ENCODE data around the gene IL1RAPL2.

IL1RAPL2 gene

DNA sequence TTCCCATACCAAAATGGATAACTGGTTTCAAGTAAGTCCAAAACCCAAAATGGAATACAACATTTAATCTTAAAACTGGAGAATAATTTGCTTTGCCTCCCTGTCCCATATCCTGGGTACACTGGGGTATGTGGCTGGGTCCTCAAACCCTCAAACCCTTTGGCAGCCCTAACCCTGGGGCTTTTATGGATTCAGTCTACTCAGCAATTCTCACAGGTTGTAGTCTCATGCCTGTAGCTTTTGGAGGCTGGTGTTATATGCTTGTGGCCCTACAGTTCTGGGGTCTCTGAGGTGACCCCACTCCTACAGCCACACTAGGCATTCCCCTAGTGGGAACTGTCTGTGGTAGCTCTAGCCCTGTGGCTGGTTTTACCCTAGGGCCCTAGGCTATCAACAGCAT lies 1145.8 kb downstream of the IL1RAPL2 start:
- no peak for TF ChIP-seq CTCF (IDR thresholded peaks at IDR 0.05; ENCODE audit: unreplicated experiment in 3 of 3)
- no peaks in the 10 kb centered on the region for H3K36me3 Mint-ChIP-seq (ENCODE audit: low read depth)
- no peak overlapping the region for H3K27ac Mint-ChIP-seq
- H3K9me3 Mint-ChIP-seq, result peaks cover 12% of the 10 kb centered on the region
- H3K4me3 Mint-ChIP-seq, result no peak overlapping the region
- no peaks in the 10 kb centered on the region for H3K27me3 Mint-ChIP-seq (ENCODE audit: low read depth)
- H3K4me1 Mint-ChIP-seq, result no peaks in the 10 kb centered on the region

DNA sequence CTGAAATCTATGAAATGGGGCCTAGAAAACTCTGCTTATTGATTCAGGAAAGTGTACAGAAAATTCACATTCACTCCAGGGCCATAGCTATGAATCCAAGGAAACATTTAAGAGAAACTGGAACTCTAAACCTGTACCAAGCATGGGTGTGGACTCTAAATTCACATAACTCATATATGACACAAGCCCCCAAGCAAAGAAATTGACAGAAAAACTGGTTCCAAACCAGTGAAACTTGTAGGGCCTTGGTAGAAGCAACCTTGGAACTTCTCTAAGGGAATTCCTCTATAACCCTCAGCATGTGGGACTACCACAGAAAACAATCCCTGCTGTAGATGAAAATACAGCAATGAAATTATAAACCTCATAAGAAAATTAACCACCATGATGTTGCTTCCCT lies 1149.7 kb downstream of the IL1RAPL2 start:
- TF ChIP-seq CTCF (IDR thresholded peaks at IDR 0.05; ENCODE audit: unreplicated experiment in 3 of 3), result no peak
- H3K4me3 Mint-ChIP-seq, result no peak overlapping the region
- H3K36me3 Mint-ChIP-seq (ENCODE audit: low read depth), result no peaks in the 10 kb centered on the region
- no peaks in the 10 kb centered on the region for H3K27me3 Mint-ChIP-seq (ENCODE audit: low read depth)
- peaks cover 12% of the 10 kb centered on the region for H3K9me3 Mint-ChIP-seq
- H3K27ac Mint-ChIP-seq, result no peak overlapping the region
- no peaks in the 10 kb centered on the region for H3K4me1 Mint-ChIP-seq

DNA sequence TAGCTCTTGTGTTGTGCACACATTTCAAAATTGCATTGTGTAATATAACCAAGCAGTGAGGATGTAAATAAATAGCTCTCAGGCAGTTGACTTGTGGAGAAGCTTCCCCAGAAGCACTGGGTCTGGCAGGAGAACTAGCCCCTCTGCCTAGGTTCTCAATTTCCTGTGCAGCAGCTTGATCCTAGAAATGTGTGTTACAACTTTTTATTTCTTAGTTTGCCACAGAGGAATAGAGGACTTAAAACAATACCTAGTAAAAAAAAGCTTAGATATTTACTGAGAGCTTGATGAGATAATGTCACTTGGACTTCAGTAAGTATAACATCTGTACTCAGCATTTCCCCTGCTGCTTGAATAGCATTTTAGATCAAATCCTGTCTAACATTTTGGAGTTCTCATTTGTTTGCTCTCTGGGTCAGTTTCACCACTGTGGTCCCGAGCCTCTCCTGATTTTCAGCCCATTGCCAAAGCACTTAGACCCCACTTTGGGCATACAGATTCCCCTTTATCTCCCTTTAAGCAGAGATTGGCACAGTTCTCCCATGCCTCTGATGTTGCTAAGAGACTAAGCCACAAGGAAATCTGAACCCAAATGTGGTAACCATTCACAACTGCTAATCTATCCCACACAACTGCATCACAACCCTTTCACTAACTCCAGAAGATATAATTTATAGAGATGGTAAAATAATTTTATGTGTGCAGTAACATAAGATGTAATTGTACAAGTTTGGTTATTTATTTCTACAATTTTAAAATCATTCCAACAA lies 1158.2 kb downstream of the IL1RAPL2 start:
- no peak for TF ChIP-seq CTCF (IDR thresholded peaks at IDR 0.05; ENCODE audit: unreplicated experiment in 3 of 3)
- Mint-ChIP-seq H3K4me3 (no peak overlapping the region), H3K9me3 (no peaks in the 10 kb centered on the region), H3K4me1 (peaks cover 13% of the 10 kb centered on the region), H3K36me3 (ENCODE audit: low read depth) (no peaks in the 10 kb centered on the region), H3K27ac (peak overlapping the region; percentile 53 to 74 (median 59)), H3K27me3 (ENCODE audit: low read depth) (no peaks in the 10 kb centered on the region)

DNA sequence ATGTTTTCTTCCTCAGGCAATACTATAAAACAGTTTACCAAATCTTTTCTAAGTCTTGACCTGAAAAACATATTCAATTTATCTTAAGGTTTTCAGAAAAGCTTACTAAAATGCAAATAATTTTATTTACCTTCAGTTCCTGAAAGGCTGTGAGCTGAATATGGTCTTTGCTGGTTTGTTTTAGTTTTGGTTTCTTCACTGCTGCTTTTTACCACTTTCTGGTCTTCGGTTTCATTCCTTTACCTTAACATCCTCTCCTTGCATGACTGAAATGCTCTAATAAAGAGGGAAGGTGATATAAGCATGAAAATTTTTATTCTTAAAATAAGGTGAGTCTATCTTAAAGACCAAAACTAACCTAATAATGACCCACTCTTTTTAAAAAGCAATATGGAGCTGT lies 1159.2 kb downstream of the IL1RAPL2 start:
- no peak for TF ChIP-seq CTCF (IDR thresholded peaks at IDR 0.05; ENCODE audit: unreplicated experiment in 3 of 3)
- peak overlapping the region in 1 of 3 experiments; percentile 74 for H3K27ac Mint-ChIP-seq
- H3K9me3 Mint-ChIP-seq, result no peaks in the 10 kb centered on the region
- H3K36me3 Mint-ChIP-seq (ENCODE audit: low read depth), result no peaks in the 10 kb centered on the region
- H3K27me3 Mint-ChIP-seq (ENCODE audit: low read depth), result no peaks in the 10 kb centered on the region
- peaks cover 13% of the 10 kb centered on the region for H3K4me1 Mint-ChIP-seq
- no peak overlapping the region for H3K4me3 Mint-ChIP-seq

- Mint-ChIP-seq H3K4me1 (peaks cover 4% of the 10 kb centered on the region), H3K27ac (no peak overlapping the region), H3K36me3 (ENCODE audit: low read depth) (no peaks in the 10 kb centered on the region), H3K4me3 (no peak overlapping the region), H3K27me3 (ENCODE audit: low read depth) (peaks cover 3% of the 10 kb centered on the region), H3K9me3 (peaks cover 6% of the 10 kb centered on the region)
- TF ChIP-seq CTCF (IDR thresholded peaks at IDR 0.05; ENCODE audit: unreplicated experiment in 3 of 3), result no peak
Measured at GRCh38 chrX:105738162-105738561, 1172.2 kb downstream of the IL1RAPL2 start.

DNA sequence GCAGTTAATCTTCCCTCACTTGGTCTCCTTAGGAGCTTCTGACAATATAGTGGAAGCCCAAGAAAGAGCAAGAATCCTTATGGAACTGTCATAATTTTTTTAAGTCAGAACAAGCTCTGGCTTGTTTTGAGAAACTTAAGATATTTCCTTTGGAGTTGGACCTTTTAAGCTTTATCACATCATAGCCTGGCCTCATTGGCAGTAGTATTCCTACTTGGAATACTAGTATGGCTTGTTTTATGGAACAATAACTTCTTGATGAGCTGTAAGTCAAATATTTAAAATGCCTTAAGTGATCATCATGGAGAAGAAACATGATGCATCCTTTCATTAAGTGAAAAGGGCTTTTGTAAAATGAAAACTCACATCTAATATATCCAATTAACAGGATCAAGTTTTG lies 1178.3 kb downstream of the IL1RAPL2 start:
- H3K36me3 Mint-ChIP-seq (ENCODE audit: low read depth), result no peaks in the 10 kb centered on the region
- TF ChIP-seq CTCF (IDR thresholded peaks at IDR 0.05; ENCODE audit: unreplicated experiment in 3 of 3), result no peak
- no peaks in the 10 kb centered on the region for H3K4me1 Mint-ChIP-seq
- no peaks in the 10 kb centered on the region for H3K27me3 Mint-ChIP-seq (ENCODE audit: low read depth)
- H3K9me3 Mint-ChIP-seq, result no peaks in the 10 kb centered on the region
- H3K4me3 Mint-ChIP-seq, result no peak overlapping the region
- H3K27ac Mint-ChIP-seq, result peak overlapping the region in 1 of 3 experiments; percentile 70

Data from nephron (organoid).